PC-3 (cell line): ENCODE results near the gene ACAD11. TPM values are rescaled to one million over a fixed set of nuclear protein-coding genes. Genes with fewer than 3 reads are reported as not detected.

Experiments used
- ATAC-seq: fragments of 200-7000 bp; cut with Tn5 transposase; 2 replicates; pipeline ENCODE4 v1.9.1; 2020; ENCODE audit warnings: mild to moderate bottlenecking, moderate library complexity
- BruUV-seq: library from RNA; stranded (reverse); fragments of 400-500 nt; replicated peaks from 2 replicates; lab custom pipeline; 2021; lab: Mats Ljungman, UMichigan
- CTCF ChIA-PET: fragments of 300-600 bp; sonication (Branson Sonifier 250); formaldehyde crosslinking; loops from one replicate; lab custom pipeline; 2022; ENCODE audit warnings: antibody characterized with exemption; lab: Charles Lee
- POLR2A ChIA-PET: fragments of 300-600 bp; sonication (Branson Sonifier 250); formaldehyde crosslinking; loops from one replicate; lab custom pipeline; 2022; ENCODE audit warnings: antibody characterized with exemption; ENCODE audit not compliant: unreplicated experiment; lab: Charles Lee
- DNase-seq: peaks from one replicate; pipeline ENCODE4 v3.0.0-alpha.2; 2015
- H2AFZ ChIP-seq: fragments of 300-600 bp; sonication (generic); 2 replicates; pipeline ENCODE4 v1.6.0; 2016; ENCODE audit warnings: antibody characterized with exemption, low read length
- H3F3A ChIP-seq: fragments of 300-600 bp; sonication (generic); one replicate; pipeline ENCODE4 v1.6.0; 2017; ENCODE audit warnings: antibody characterized with exemption, low read length, control low read depth, mild to moderate bottlenecking; ENCODE audit not compliant: unreplicated experiment
- H3K27ac ChIP-seq: fragments of 300-600 bp; sonication (generic); 2 replicates; pipeline ENCODE4 v1.5.1; 2016; ENCODE audit warnings: mild to moderate bottlenecking, low read length
- H3K27me3 ChIP-seq: fragments of 300-600 bp; sonication (generic); 2 replicates; pipeline ENCODE4 v1.6.1; 2016; ENCODE audit warnings: low read length, mixed read lengths
- H3K36me3 ChIP-seq: fragments of 300-600 bp; sonication (generic); 2 replicates; pipeline ENCODE4 v1.6.1; 2016; ENCODE audit warnings: low read depth, mixed run types, low read length, mixed read lengths
- H3K4me1 ChIP-seq: fragments of 300-600 bp; sonication (generic); 2 replicates; pipeline ENCODE4 v1.5.1; 2016; ENCODE audit warnings: low read length; ENCODE audit not compliant: insufficient read depth
- H3K4me2 ChIP-seq: fragments of 300-600 bp; sonication (generic); 2 replicates; pipeline ENCODE4 v1.6.0; 2016; ENCODE audit warnings: low read length
- H3K4me3 ChIP-seq: fragments of 300-600 bp; sonication (generic); 2 replicates; pipeline ENCODE4 v1.5.1; 2016; ENCODE audit warnings: mild to moderate bottlenecking, low read length, mixed read lengths
- H3K79me2 ChIP-seq: fragments of 300-600 bp; sonication (generic); 2 replicates; pipeline ENCODE4 v1.6.1; 2017; ENCODE audit warnings: low read length, mixed read lengths
- H3K9ac ChIP-seq: fragments of 300-600 bp; sonication (generic); 2 replicates; pipeline ENCODE4 v1.6.0; 2016; ENCODE audit warnings: mild to moderate bottlenecking, low read length
- H3K9me2 ChIP-seq: fragments of 300-600 bp; sonication (generic); replicated peaks from 2 replicates; pipeline ENCODE4 v1.6.1; 2016; ENCODE audit warnings: mixed run types, low read length, mixed read lengths
- H3K9me3 ChIP-seq: fragments of 300-600 bp; sonication (generic); 2 replicates; pipeline ENCODE4 v1.6.1; 2016; ENCODE audit warnings: low read length, mixed read lengths
- H4K20me1 ChIP-seq: fragments of 300-600 bp; sonication (generic); 2 replicates; pipeline ENCODE4 v1.6.1; 2016; ENCODE audit warnings: low read length, mixed read lengths
- CTCF ChIP-seq: fragments of 300-600 bp; sonication (generic); conservative IDR thresholded peaks from 2 replicates; pipeline ENCODE4 v1.5.1; 2017; ENCODE audit warnings: antibody characterized with exemption, low read depth, mild to moderate bottlenecking, low read length
- EZH2 ChIP-seq: fragments of 300-600 bp; sonication (generic); IDR thresholded peaks from one replicate; pipeline ENCODE4 v1.6.1; 2017; ENCODE audit warnings: antibody characterized with exemption, mild to moderate bottlenecking, low read length; ENCODE audit not compliant: unreplicated experiment
- EZH2phosphoT487 ChIP-seq: fragments of 300-600 bp; sonication (generic); IDR thresholded peaks from 2 replicates; pipeline ENCODE4 v1.6.1; 2018; ENCODE audit warnings: mild to moderate bottlenecking, antibody characterized with exemption, low read length, borderline replicate concordance
- intact Hi-C: fragments of 100-400 bp; cut with micrococcal nuclease; formaldehyde crosslinking; loops from 2 replicates; pipeline ENCODE4 v1.9.0; 2023
- total RNA-seq: library from RNA; depleted of rRNA; stranded (reverse); fragments of >200 nt; gene quantifications from 2 replicates; pipeline ENCODE4 v1.2.3, GENCODE V29; 2014

The ACAD11 gene
- total RNA-seq, 1 experiment from 2014 or later, result 4.7 TPM

DNA sequence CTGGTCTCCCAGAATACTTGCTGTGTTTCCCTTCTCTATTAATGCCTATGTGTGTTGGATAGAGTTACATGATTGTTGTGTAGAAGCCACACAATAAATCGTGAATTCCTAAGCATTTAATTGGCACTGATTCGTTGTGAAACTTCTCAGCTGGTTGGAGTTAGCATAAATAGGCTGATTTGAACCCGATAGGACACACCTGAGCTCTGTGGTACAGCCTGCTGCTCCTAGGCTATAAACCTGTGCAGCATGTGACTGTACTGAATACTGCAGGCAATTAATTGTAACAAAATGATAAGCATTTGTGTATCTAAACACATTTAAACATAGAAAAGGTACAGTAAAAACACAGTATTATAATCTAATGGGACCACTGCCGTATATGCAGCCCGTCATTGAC lies 4.9 kb downstream of the ACAD11 start:
- no peak for ATAC-seq
- BruUV-seq, result no TSS peak
- intact Hi-C loops, result no loop called here

DNA sequence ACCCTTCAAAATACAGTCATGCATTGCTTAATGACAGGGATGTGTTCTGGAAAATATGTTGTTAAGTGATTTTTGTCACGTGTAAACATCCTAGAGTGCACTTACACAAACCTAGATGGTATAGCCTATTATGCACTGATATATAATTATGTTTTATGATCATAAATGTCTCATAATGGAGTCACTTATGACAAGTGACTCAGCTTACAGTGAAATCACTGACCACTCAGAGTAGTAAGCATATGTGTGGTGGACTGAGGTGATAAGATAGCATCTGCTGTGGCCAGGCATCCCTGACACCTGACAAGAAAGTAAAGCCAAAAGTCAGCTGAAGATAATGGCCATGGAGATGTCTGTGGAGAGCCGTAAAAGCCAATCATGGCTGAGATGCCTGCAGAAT lies 5.4 kb downstream of the ACAD11 start:
- peaks cover 3% of the 10 kb centered on the region for H3F3A ChIP-seq
- ChIA-PET CTCF (no interaction called here), POLR2A (no interaction called here)
- H3K4me2 ChIP-seq, result peak overlapping the region; percentile 14; the same call in 1 of the 2 replicates
- H2AFZ ChIP-seq, result no peak overlapping the region
- H3K9me2 ChIP-seq, result no peaks in the 10 kb centered on the region
- peaks cover 11% of the 10 kb centered on the region for H3K79me2 ChIP-seq
- H3K9ac ChIP-seq, result no peak overlapping the region
- DNase-seq, result peak; percentile 47
- no peaks in the 10 kb centered on the region for H3K36me3 ChIP-seq
- BruUV-seq, result no TSS peak
- peak overlapping the region; percentile 35; the same call in 1 of the 2 replicates for H3K27ac ChIP-seq
- peak; percentile 39 for ATAC-seq
- peaks cover 39% of the 10 kb centered on the region for H3K4me1 ChIP-seq
- no peaks in the 10 kb centered on the region for H3K27me3 ChIP-seq
- TF ChIP-seq EZH2 (no peak), CTCF (no peak), EZH2phosphoT487 (no peak)
- no peaks in the 10 kb centered on the region for H3K9me3 ChIP-seq
- H4K20me1 ChIP-seq, result no peaks in the 10 kb centered on the region
- H3K4me3 ChIP-seq, result no peak overlapping the region
- intact Hi-C loops, result no loop called here

More for the DNA sequence above, 4.9 kb downstream of the ACAD11 start:
- Histone ChIP-seq H3K27ac (peak overlapping the region; percentile 27; the same call in 1 of the 2 replicates), H3K79me2 (peaks cover 11% of the 10 kb centered on the region), H3K36me3 (no peaks in the 10 kb centered on the region), H3K9ac (no peak overlapping the region), H3K27me3 (no peaks in the 10 kb centered on the region), H3F3A (peaks cover 3% of the 10 kb centered on the region), H3K9me3 (no peaks in the 10 kb centered on the region), H3K4me3 (no peak overlapping the region), H3K4me1 (peaks cover 39% of the 10 kb centered on the region), H3K4me2 (0 out of 2 replicates have a peak overlapping the region, but pooled peaks have one; percentile 3), H2AFZ (no peak overlapping the region), H3K9me2 (no peaks in the 10 kb centered on the region), H4K20me1 (no peaks in the 10 kb centered on the region)
- DNase-seq, result no peak
- POLR2A ChIA-PET, result no interaction called here
- CTCF ChIA-PET, result no interaction called here
- TF ChIP-seq EZH2phosphoT487 (no peak), EZH2 (no peak), CTCF (no peak)

DNA sequence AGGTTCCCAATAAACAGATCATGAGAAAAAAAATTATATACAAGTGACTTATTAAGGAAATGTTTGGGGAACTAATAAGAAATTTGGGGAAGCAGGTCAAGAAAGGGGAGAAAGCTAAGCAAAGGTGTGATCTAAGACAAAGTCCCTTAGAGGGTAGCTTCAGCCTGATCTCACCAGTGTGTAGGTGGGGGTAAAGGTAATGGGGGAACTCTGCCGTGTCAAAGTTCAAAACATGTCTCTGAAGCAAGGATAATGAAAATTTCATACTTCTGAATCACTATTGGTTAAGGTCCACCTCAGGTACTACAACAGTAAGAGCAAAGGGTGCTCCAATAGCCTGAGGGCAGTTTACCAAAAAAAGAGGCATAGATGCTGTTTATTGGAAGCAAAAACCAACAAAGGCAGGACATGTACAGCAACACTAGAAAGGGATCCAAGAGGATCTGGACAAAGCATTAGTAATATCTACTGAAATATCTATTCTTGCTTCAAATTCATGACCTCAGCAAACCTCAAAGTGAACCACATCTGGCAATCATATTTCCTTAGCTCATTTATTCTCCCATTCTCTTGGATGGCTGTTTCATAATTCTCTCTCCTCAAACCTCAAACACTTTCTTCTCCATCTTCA lies 6.9 kb downstream of the ACAD11 start:
- ChIA-PET POLR2A (no interaction called here), CTCF (no interaction called here)
- H3K4me3 ChIP-seq, result no peak overlapping the region
- peaks cover 3% of the 10 kb centered on the region for H3F3A ChIP-seq
- ATAC-seq (peak; percentile 79), DNase-seq (peak; percentile 81)
- intact Hi-C loops, result no loop called here
- H3K4me1 ChIP-seq, result peaks cover 29% of the 10 kb centered on the region
- H3K9ac ChIP-seq, result no peak overlapping the region
- H3K36me3 ChIP-seq, result no peaks in the 10 kb centered on the region
- H3K4me2 ChIP-seq, result peak overlapping the region; percentile 14
- H3K27me3 ChIP-seq, result no peaks in the 10 kb centered on the region
- TF ChIP-seq EZH2phosphoT487 (no peak), CTCF (no peak)
- H4K20me1 ChIP-seq, result no peaks in the 10 kb centered on the region
- no peaks in the 10 kb centered on the region for H3K9me2 ChIP-seq
- H3K9me3 ChIP-seq, result no peaks in the 10 kb centered on the region
- H3K79me2 ChIP-seq, result no peaks in the 10 kb centered on the region
- no peak overlapping the region for H2AFZ ChIP-seq
- H3K27ac ChIP-seq, result peak overlapping the region; percentile 48
- no TSS peak for BruUV-seq
